OCI-LY7 (cell line): ENCODE data around the gene WDR83.

Experiments
- CTCF ChIP-seq: fragments of 200-600 bp; sonication (generic); conservative IDR thresholded peaks from 2 replicates; pipeline ENCODE4 v1.5.1; 2014; ENCODE audit warnings: mild to moderate bottlenecking, antibody characterized with exemption, low read length, moderate library complexity, mixed read lengths
- EZH2phosphoT487 ChIP-seq: fragments of 200-600 bp; sonication (generic); IDR thresholded peaks from 2 replicates; pipeline ENCODE4 v1.6.1; 2018; ENCODE audit warnings: low read depth, borderline replicate concordance, mild to moderate bottlenecking, mixed run types, antibody characterized with exemption, low read length, moderate library complexity, mixed read lengths

- TF ChIP-seq CTCF: no peak
- no peak for TF ChIP-seq EZH2phosphoT487
Measured at GRCh38 chr19:12722566-12723380, 56.2 kb downstream of the WDR83 start.
